GM23338 (cell line): ENCODE results near the gene BTBD9. TPM values are rescaled to one million over a fixed set of nuclear protein-coding genes. Genes with fewer than 3 reads are reported as not detected.
A peak's percentile ranks its signal among the peaks of the same experiment; 100 is the strongest.

Experiments used
- ATAC-seq: fragments of 200-7000 bp; cut with Tn5 transposase; 3 replicates; pipeline ENCODE4 v1.9.1; 2020
- DNase-seq: peaks from one replicate; pipeline ENCODE4 v3.0.0-alpha.2; 2015; ENCODE audit warnings: low spot score
- H2AFZ ChIP-seq: fragments of 200-600 bp; sonication (generic); 2 replicates; pipeline ENCODE4 v1.8.0; 2016; ENCODE audit warnings: antibody characterized with exemption, mild to moderate bottlenecking, moderate library complexity
- H3F3A ChIP-seq: fragments of 200-600 bp; sonication (generic); replicated peaks from 2 replicates; pipeline ENCODE4 v1.8.0; 2017; ENCODE audit warnings: antibody characterized with exemption, mixed run types, low read depth
- H3K27ac ChIP-seq: fragments of 200-600 bp; sonication (generic); 2 replicates; pipeline ENCODE4 v1.6.1; 2016; ENCODE audit warnings: low read depth
- H3K27me3 ChIP-seq: fragments of 200-600 bp; sonication (generic); 2 replicates; pipeline ENCODE4 v1.8.0; 2016; ENCODE audit warnings: mild to moderate bottlenecking, mixed run types, moderate library complexity; ENCODE audit not compliant: insufficient read depth
- H3K36me3 ChIP-seq: fragments of 200-600 bp; sonication (generic); 2 replicates; pipeline ENCODE4 v1.8.0; 2016; ENCODE audit warnings: mild to moderate bottlenecking; ENCODE audit not compliant: insufficient read depth
- H3K4me1 ChIP-seq: fragments of 200-600 bp; sonication (generic); 2 replicates; pipeline ENCODE4 v1.8.0; 2016; ENCODE audit warnings: mild to moderate bottlenecking, moderate library complexity; ENCODE audit not compliant: insufficient read depth
- H3K4me2 ChIP-seq: fragments of 200-600 bp; sonication (generic); 2 replicates; pipeline ENCODE4 v1.7.1; 2017; ENCODE audit warnings: mixed run types
- H3K4me3 ChIP-seq: fragments of 200-600 bp; sonication (generic); 2 replicates; pipeline ENCODE4 v1.6.1; 2016; ENCODE audit warnings: mixed run types
- H3K79me2 ChIP-seq: fragments of 200-600 bp; sonication (generic); replicated peaks from 2 replicates; pipeline ENCODE4 v1.8.0; 2017; ENCODE audit warnings: mild to moderate bottlenecking; ENCODE audit not compliant: insufficient read depth
- H3K9me2 ChIP-seq: fragments of 200-600 bp; sonication (generic); 2 replicates; pipeline ENCODE4 v1.8.0; 2017; ENCODE audit not compliant: insufficient read depth
- H4K20me1 ChIP-seq: fragments of 200-600 bp; sonication (generic); replicated peaks from 2 replicates; pipeline ENCODE4 v1.8.0; 2017; ENCODE audit warnings: mild to moderate bottlenecking; ENCODE audit not compliant: insufficient read depth
- H3K27ac Mint-ChIP-seq: 2 replicates; pipeline ENCODE4 v1.8.0; 2020; ENCODE audit warnings: inconsistent platforms, mild to moderate bottlenecking, moderate library complexity, mixed read lengths
- H3K27me3 Mint-ChIP-seq: 3 replicates; pipeline ENCODE4 v1.8.0; 2022; ENCODE audit warnings: low read depth, mild to moderate bottlenecking, moderate library complexity, mixed read lengths, inconsistent platforms; ENCODE audit not compliant: insufficient read depth, poor library complexity
- H3K36me3 Mint-ChIP-seq: 3 replicates; pipeline ENCODE4 v1.8.0; 2021; ENCODE audit warnings: low read depth, mild to moderate bottlenecking, inconsistent platforms, moderate library complexity, mixed read lengths
- H3K4me1 Mint-ChIP-seq: 3 replicates; pipeline ENCODE4 v1.8.0; 2020; ENCODE audit warnings: mild to moderate bottlenecking, inconsistent platforms, mixed read lengths
- H3K4me3 Mint-ChIP-seq: 3 replicates; pipeline ENCODE4 v1.8.0; 2021; ENCODE audit warnings: moderate library complexity, mild to moderate bottlenecking, inconsistent platforms, mixed read lengths
- H3K9me3 Mint-ChIP-seq: 3 replicates; pipeline ENCODE4 v1.8.0; 2020; ENCODE audit warnings: moderate library complexity, mild to moderate bottlenecking, inconsistent platforms, mixed read lengths
- CREB1 ChIP-seq: fragments of 250-450 bp; sonication (Bioruptor Pico); IDR thresholded peaks from 2 replicates; pipeline ENCODE4 v1.5.0; 2020; ENCODE audit warnings: low read depth, mild to moderate bottlenecking, moderate library complexity
- ETS1 ChIP-seq: IDR thresholded peaks from 2 replicates; pipeline ENCODE4 v1.6.1; 2016; ENCODE audit warnings: antibody characterized with exemption
- EZH2 ChIP-seq: fragments of 200-600 bp; sonication (generic); IDR thresholded peaks from one replicate; pipeline ENCODE4 v1.8.0; 2017; ENCODE audit warnings: antibody characterized with exemption, mild to moderate bottlenecking, low read depth; ENCODE audit not compliant: unreplicated experiment
- JUNB ChIP-seq: IDR thresholded peaks from one replicate; pipeline ENCODE4 v1.6.1; 2016; ENCODE audit warnings: antibody characterized with exemption; ENCODE audit not compliant: unreplicated experiment
- NANOG ChIP-seq: IDR thresholded peaks from 2 replicates; pipeline ENCODE4 v1.6.1; 2016; ENCODE audit warnings: antibody characterized with exemption, borderline replicate concordance
- POLR2AphosphoS5 ChIP-seq: IDR thresholded peaks from 2 replicates; pipeline ENCODE4 v1.6.1; 2016; ENCODE audit warnings: antibody characterized with exemption, low read depth
- REST ChIP-seq: IDR thresholded peaks from one replicate; pipeline ENCODE4 v1.6.1; 2018; ENCODE audit warnings: antibody characterized with exemption; ENCODE audit not compliant: unreplicated experiment
- STAT1 ChIP-seq: IDR thresholded peaks from one replicate; pipeline ENCODE4 v1.6.1; 2016; ENCODE audit warnings: antibody characterized with exemption; ENCODE audit not compliant: unreplicated experiment
- ZNF114 ChIP-seq: fragments of 250-450 bp; sonication (Bioruptor Pico); IDR thresholded peaks from 2 replicates; pipeline ENCODE4 v1.5.0; 2020; ENCODE audit warnings: mild to moderate bottlenecking, moderate library complexity
- ZNF462 ChIP-seq: fragments of 250-450 bp; sonication (Bioruptor Pico); IDR thresholded peaks from 2 replicates; pipeline ENCODE4 v1.5.0; 2020; ENCODE audit warnings: mild to moderate bottlenecking, moderate library complexity
- polyA plus RNA-seq: library from polyadenylated mRNA; unstranded; fragments of >200 nt; fragmentation: Nextera tagmentation; extraction: Ambion mirVana; gene quantifications from 2 replicates; pipeline ENCODE4 v1.2.1, GENCODE V29; 2016
- total RNA-seq: library from RNA; depleted of rRNA; stranded (reverse); fragments of >200 nt; shearing (Covaris generic); gene quantifications from 2 replicates; pipeline ENCODE4 v1.2.3, GENCODE V29; 2014

Gene BTBD9
- total and polyA plus RNA-seq, 2 experiments from 2014 or later: 4.2 to 5.3 TPM

GRCh38 chr6:38208028-38208427 is 431.7 kb downstream of the BTBD9 start:
- H3K4me2 ChIP-seq: no peak overlapping the region
- no peaks in the 10 kb centered on the region for H3K79me2 ChIP-seq
- H3K4me1 ChIP-seq: peaks cover 17% of the 10 kb centered on the region
- ATAC-seq (no peak), DNase-seq (no peak)
- H3K9me2 ChIP-seq: peaks cover 6% of the 10 kb centered on the region; the same call in 1 of the 2 replicates
- no peaks in the 10 kb centered on the region for H4K20me1 ChIP-seq
- no peak overlapping the region for H3K27ac ChIP-seq
- TF ChIP-seq STAT1: no peak
- TF ChIP-seq NANOG: no peak
- no peak for TF ChIP-seq POLR2AphosphoS5
- no peaks in the 10 kb centered on the region for H3K27me3 ChIP-seq
- no peaks in the 10 kb centered on the region; the same call in 1 of the 2 replicates for H3F3A ChIP-seq
- Mint-ChIP-seq H3K27me3 (peaks cover 10% of the 10 kb centered on the region), H3K36me3 (no peaks in the 10 kb centered on the region), H3K9me3 (no peaks in the 10 kb centered on the region), H3K4me1 (peaks cover 25% of the 10 kb centered on the region), H3K4me3 (no peak overlapping the region), H3K27ac (no peak overlapping the region)
- no peak overlapping the region for H2AFZ ChIP-seq
- no peaks in the 10 kb centered on the region for H3K36me3 ChIP-seq
- H3K4me3 ChIP-seq: no peak overlapping the region

- Histone ChIP-seq H3F3A (no peaks in the 10 kb centered on the region), H3K9me2 (peaks cover 6% of the 10 kb centered on the region; the same call in 1 of the 2 replicates), H3K4me2 (no peak overlapping the region), H4K20me1 (no peaks in the 10 kb centered on the region), H3K36me3 (no peaks in the 10 kb centered on the region), H3K4me1 (peaks cover 10% of the 10 kb centered on the region), H2AFZ (peak overlapping the region; percentile 40; the same call in 1 of the 2 replicates), H3K4me3 (no peak overlapping the region), H3K79me2 (no peaks in the 10 kb centered on the region), H3K27ac (no peak overlapping the region), H3K27me3 (no peaks in the 10 kb centered on the region)
- H3K36me3 Mint-ChIP-seq: no peaks in the 10 kb centered on the region
- H3K9me3 Mint-ChIP-seq: no peaks in the 10 kb centered on the region
- DNase-seq (no peak), ATAC-seq (no peak)
- H3K27me3 Mint-ChIP-seq: peaks cover 5% of the 10 kb centered on the region
- H3K4me1 Mint-ChIP-seq: peaks cover 19% of the 10 kb centered on the region
- no peak overlapping the region for H3K4me3 Mint-ChIP-seq
- no peak overlapping the region for H3K27ac Mint-ChIP-seq
- no peak for TF ChIP-seq JUNB
- no peak for TF ChIP-seq EZH2
- no peak for TF ChIP-seq ZNF114 (CRISPR knock-in tag)
- TF ChIP-seq CREB1: no peak
- no peak for TF ChIP-seq POLR2AphosphoS5
- no peak for TF ChIP-seq NANOG
- TF ChIP-seq ZNF462 (CRISPR knock-in tag): no peak
- no peak for TF ChIP-seq ETS1
- TF ChIP-seq STAT1: no peak
- no peak for TF ChIP-seq REST
Measured at GRCh38 chr6:38207375-38207774, 432.4 kb downstream of the BTBD9 start.
